GM12891 (cell line): Measurements from ENCODE around the gene ANKRD45.
"Not testable (repeated sequence)": the region's sequence is repeated elsewhere in the genome, so short reads cannot be mapped to it uniquely, and the experiment has no call there.

ENCODE experiments used
- POLR2A ChIP-seq: IDR thresholded peaks from 2 replicates; pipeline ENCODE4 v1.6.1; 2011; ENCODE audit warnings: low read depth, low read length, control low read depth
- POLR2AphosphoS5 ChIP-seq: IDR thresholded peaks from 2 replicates; pipeline ENCODE4 v1.6.1; 2011; ENCODE audit warnings: low read depth, low read length, control low read depth
- SPI1 ChIP-seq: IDR thresholded peaks from 2 replicates; pipeline ENCODE4 v1.6.1; 2011; ENCODE audit warnings: low read depth, low read length, control low read depth
- TAF1 ChIP-seq: IDR thresholded peaks from 2 replicates; pipeline ENCODE4 v1.6.1; 2011; ENCODE audit warnings: low read depth, low read length, control low read depth

GRCh38 chr1:173674496-173674895 lies 4.8 kb upstream of the ANKRD45 start:
- not testable (repeated sequence) for TF ChIP-seq TAF1, POLR2A, POLR2AphosphoS5, SPI1
